Keratinocyte (primary cell): ENCODE data around the gene CFAP45.

Experiments
- CTCF ChIP-seq, 3 experiments: IDR thresholded peaks in 1 of 3; conservative IDR thresholded peaks in 1 of 3; optimal IDR thresholded peaks in 1 of 3; 2 replicates in 2 of 3; 3 replicates in 1 of 3; pipeline versions ENCODE3 to v1.5.1; 2011; ENCODE audit warnings: low read length in 3 of 3, mild to moderate bottlenecking in 3 of 3, moderate library complexity in 2 of 3, control low read depth in 1 of 3, inconsistent platforms in 1 of 3; ENCODE audit not compliant: insufficient read depth in 2 of 3; ENCODE audit errors: extremely low read depth in 1 of 3
- EZH2 ChIP-seq: IDR thresholded peaks from one replicate; pipeline ENCODE4 v1.6.1; 2012; ENCODE audit warnings: inconsistent platforms, mild to moderate bottlenecking, low read length, moderate library complexity

DNA sequence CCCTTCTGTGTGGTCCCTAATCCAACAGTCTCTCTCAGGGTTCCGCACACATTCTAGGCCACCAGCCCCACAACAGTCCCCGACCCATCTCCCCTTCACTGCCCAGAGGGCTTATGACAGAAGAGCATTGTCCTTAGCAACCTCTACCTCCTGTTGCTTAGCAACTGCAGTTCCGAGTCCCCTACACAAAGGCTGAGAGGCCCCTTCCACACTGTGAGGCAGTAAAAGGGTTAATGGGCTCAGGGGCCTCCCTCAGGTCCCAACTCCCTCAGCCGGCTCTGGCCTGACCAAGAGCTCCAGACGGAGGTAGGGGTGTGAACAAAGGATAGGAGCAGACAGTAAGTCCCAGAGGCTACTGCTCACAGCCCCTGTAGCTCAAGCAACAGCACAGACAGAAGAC, 41.2 kb upstream of the CFAP45 start:
- TF ChIP-seq CTCF (optimal IDR thresholded peaks at IDR 0.05 in 1 of 3, IDR thresholded peaks at IDR 0.05 in 1 of 3, conservative IDR thresholded peaks at IDR 0.05 in 1 of 3; ENCODE audit: extremely low read depth in 1 of 3, insufficient read depth in 2 of 3, low read length in 3 of 3), result no peak
- TF ChIP-seq EZH2, result no peak
